ENCODE results near the gene VAV3. TPM values are rescaled to one million over a fixed set of nuclear protein-coding genes. Genes with fewer than 3 reads are reported as not detected.

VAV3 gene
- total RNA-seq, 1 donor, result 41.1 TPM

DNA sequence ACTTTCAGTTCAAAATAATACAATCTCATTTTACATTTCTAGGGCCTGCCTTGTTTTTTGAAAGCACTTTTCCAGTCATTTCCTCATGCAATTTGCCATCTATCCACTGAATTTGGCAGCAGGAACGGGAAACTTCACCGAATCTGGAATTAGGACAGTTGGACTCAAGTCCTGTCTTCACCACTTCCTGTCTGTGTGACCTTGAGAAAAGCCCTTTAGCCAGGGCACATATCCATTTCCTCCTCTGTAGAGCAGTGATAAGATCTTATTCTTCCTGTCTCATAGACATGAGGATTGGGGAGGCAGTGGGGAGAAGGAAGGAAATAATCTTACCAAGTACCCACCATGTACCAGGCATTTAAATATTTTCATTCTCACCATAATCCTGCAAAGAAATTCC, 12.0 kb downstream of the VAV3 start:
- no peak overlapping the region for H3K4me3 ChIP-seq (ENCODE audit: low read length)
- H3K27me3 ChIP-seq (ENCODE audit: insufficient read depth, low read length), result no peaks in the 10 kb centered on the region
- H3K4me1 ChIP-seq (ENCODE audit: insufficient read depth, low read length), result peaks cover 69% of the 10 kb centered on the region
- no peaks in the 10 kb centered on the region for H3K9me3 ChIP-seq (ENCODE audit: low read depth, low read length)

GRCh38 chr1:107950464-107950863, 14.5 kb downstream of the VAV3 start:
- no peak overlapping the region for H3K4me3 ChIP-seq (ENCODE audit: low read length)

DNA sequence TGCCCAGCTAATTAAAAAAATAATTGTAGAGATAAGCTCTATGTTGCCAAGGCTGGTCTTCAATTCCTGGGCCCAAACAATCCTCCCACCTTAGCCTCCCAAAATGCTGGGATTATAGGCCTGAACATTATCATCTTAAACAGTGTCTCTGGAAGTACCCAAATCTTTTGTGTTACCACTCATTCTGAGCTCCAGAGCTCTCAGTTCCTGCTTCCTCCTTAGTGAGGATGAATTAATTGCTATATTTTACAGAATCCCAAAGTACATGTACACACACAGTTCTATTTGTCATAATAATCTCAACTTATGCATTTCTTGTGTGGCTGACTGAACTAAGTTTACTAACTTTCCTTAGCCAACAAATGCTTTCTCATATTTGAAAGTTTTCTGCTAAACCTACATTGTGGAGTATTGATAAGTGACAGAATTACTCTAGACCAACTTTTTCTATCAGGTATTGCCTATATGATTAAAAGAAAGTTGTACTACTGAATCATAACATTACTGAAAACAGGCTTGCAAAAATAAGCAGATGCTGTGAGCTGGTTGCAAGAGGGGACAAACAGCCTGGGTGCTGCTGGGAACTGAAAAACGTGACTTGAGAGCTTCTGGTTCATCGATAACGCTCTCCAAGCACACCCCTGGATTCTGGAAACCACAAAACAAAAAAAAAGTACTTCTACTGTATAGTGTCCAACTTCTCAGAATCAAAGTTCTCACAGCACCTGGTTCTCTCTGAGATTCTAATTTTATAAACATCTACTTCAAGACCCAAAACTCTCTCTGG, 15.3 kb downstream of the VAV3 start:
- Histone ChIP-seq H3K4me3 (ENCODE audit: low read length) (no peak overlapping the region), H3K9me3 (ENCODE audit: low read depth, low read length) (no peaks in the 10 kb centered on the region), H3K4me1 (ENCODE audit: insufficient read depth, low read length) (peaks cover 48% of the 10 kb centered on the region), H3K27me3 (ENCODE audit: insufficient read depth, low read length) (no peaks in the 10 kb centered on the region)

More at GRCh38 chr1:107950464-107950863, 14.5 kb downstream of the VAV3 start:
- Histone ChIP-seq H3K4me1 (ENCODE audit: insufficient read depth, low read length) (peaks cover 51% of the 10 kb centered on the region), H3K9me3 (ENCODE audit: low read depth, low read length) (no peaks in the 10 kb centered on the region), H3K27me3 (ENCODE audit: insufficient read depth, low read length) (no peaks in the 10 kb centered on the region)

DNA sequence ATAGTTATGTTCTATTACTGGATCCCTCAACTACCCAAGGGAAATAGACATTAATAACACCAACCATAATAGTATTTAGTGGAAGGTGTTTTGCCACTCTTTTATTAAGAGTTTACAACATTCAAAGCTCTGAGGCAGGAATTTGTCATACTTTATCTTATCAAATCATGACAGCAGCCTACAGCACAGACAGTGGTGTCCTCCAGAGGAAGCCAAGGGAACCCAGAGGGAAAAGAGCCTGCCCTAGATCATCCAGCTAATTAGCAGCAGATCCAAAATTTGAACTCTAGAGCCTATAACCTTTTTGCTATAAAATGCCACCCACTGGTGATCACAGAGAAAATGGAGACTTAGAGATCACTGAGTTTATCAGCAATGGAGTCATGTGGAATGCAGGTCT, 18.2 kb downstream of the VAV3 start:
- H3K4me3 ChIP-seq (ENCODE audit: low read length), result no peak overlapping the region
- H3K9me3 ChIP-seq (ENCODE audit: low read depth, low read length), result no peaks in the 10 kb centered on the region
- H3K4me1 ChIP-seq (ENCODE audit: insufficient read depth, low read length), result peaks cover 52% of the 10 kb centered on the region
- no peaks in the 10 kb centered on the region for H3K27me3 ChIP-seq (ENCODE audit: insufficient read depth, low read length)

DNA sequence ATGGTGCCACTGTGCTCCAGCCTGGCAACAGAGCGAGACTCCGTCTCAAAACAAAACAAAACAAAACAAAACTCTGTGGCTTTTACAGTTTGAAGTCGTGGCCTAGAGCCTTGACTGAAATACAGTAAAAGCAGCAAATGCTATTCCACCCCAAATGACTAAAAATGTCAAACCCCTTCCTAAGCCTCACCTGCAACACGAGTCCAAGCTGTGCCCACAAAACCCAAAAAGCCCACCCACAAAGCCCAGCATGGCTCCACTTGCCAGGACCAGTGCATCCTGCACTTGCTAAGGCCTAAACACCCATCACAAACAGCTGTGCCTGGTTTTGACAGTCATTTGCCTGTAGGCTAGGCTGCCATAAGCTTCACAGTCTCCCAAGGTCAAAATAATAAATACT, 21.3 kb downstream of the VAV3 start:
- no peaks in the 10 kb centered on the region for H3K27me3 ChIP-seq (ENCODE audit: insufficient read depth, low read length)
- no peak overlapping the region for H3K4me3 ChIP-seq (ENCODE audit: low read length)
- H3K9me3 ChIP-seq (ENCODE audit: low read depth, low read length), result no peaks in the 10 kb centered on the region
- peaks cover 64% of the 10 kb centered on the region for H3K4me1 ChIP-seq (ENCODE audit: insufficient read depth, low read length)

DNA sequence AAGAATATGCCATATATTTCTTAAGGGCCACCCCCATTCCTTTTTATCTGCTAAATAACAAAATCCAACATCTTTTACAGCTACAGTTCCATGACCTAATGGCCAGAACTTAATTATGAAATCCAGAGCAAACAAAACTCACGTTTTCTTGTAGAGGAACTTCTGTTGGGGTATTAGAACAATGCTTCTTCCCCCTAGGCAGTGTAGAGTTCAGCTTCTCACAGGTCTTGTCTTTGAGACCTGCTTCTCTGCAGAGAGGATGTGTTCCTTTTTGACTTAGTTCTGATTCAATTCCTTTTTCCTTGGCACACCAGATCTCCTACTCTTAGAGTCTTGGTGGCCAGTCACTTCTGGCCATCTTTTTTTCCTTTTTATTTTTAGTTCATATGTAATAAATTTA, 22.2 kb downstream of the VAV3 start:
- H3K4me3 ChIP-seq (ENCODE audit: low read length), result no peak overlapping the region
- H3K4me1 ChIP-seq (ENCODE audit: insufficient read depth, low read length), result peaks cover 64% of the 10 kb centered on the region
- H3K9me3 ChIP-seq (ENCODE audit: low read depth, low read length), result no peaks in the 10 kb centered on the region
- no peaks in the 10 kb centered on the region for H3K27me3 ChIP-seq (ENCODE audit: insufficient read depth, low read length)

DNA sequence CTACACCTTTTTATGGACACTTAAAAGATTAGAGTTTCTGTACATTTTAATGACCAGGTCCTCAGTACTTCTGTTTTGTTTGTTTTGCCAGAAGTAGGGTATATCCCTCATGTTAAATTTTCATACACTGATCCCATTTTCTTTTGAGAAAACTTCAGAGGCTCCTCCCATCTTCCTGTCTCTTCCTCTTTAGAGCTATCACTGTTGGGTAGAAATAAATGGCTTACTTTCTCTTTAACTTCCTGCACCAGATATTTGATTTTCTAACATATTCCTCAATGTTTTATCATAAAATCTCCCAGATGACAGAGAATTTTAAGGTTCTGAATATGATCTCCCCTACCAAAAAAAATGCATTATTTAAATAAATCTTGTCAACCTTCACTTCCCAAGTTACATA, 23.4 kb downstream of the VAV3 start:
- no peaks in the 10 kb centered on the region for H3K9me3 ChIP-seq (ENCODE audit: low read depth, low read length)
- peaks cover 75% of the 10 kb centered on the region for H3K4me1 ChIP-seq (ENCODE audit: insufficient read depth, low read length)
- peak overlapping the region; percentile 2 for H3K4me3 ChIP-seq (ENCODE audit: low read length)
- no peaks in the 10 kb centered on the region for H3K27me3 ChIP-seq (ENCODE audit: insufficient read depth, low read length)

- Histone ChIP-seq H3K27me3 (ENCODE audit: insufficient read depth, low read length) (no peaks in the 10 kb centered on the region), H3K4me3 (ENCODE audit: low read length) (peak overlapping the region; percentile 2), H3K9me3 (ENCODE audit: low read depth, low read length) (no peaks in the 10 kb centered on the region), H3K4me1 (ENCODE audit: insufficient read depth, low read length) (peaks cover 78% of the 10 kb centered on the region)
Observed at GRCh38 chr1:107941123-107941522, 23.9 kb downstream of the VAV3 start.

DNA sequence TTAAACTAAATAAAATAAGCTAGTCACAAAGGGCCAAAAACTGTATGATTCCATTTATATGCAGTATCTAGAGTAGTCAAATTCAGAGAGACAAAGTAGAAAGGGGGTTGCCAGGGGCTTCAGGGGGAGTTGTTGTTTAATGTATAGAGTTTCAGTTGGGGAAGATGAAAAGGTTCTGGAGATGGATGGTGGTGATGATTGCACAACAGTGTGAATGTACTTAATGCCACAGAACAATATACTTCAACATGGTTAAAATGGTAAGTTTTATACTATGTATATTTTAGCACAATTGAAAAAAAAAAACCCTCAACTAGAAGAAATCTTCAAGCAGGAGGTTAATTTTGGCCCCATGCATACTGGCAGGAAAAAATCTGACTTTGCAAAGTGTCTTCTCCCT, 24.3 kb downstream of the VAV3 start:
- H3K4me1 ChIP-seq (ENCODE audit: insufficient read depth, low read length), result peaks cover 80% of the 10 kb centered on the region
- H3K27me3 ChIP-seq (ENCODE audit: insufficient read depth, low read length), result no peaks in the 10 kb centered on the region
- H3K9me3 ChIP-seq (ENCODE audit: low read depth, low read length), result no peaks in the 10 kb centered on the region
- no peak overlapping the region for H3K4me3 ChIP-seq (ENCODE audit: low read length)

DNA sequence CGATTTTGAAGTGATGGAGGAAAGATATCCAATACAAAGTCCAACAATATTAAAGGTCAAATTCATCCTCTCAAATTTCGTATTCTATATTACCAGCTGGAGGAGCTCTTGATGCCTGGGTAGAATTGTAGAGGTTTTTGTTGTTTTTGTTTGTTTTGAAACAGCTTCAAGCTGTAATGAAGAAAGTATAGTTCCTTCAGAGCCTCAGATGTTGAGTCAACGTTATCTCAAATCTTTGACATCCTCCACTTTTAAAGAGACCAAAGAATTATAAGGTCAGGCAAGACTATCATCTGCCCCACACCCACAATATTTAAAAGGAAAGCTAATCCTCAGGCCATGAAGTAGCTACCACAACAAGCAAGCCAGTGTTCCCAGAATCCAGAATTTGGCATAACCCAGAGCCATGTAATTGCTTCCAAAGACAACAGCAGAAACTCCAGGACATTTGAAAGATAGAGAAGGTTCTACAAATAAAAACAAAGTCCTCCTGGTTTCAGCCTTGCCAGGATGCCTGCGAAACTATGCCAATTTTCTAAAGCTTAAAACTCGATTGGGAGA, 24.9 kb downstream of the VAV3 start:
- no peaks in the 10 kb centered on the region for H3K27me3 ChIP-seq (ENCODE audit: insufficient read depth, low read length)
- peaks cover 86% of the 10 kb centered on the region for H3K4me1 ChIP-seq (ENCODE audit: insufficient read depth, low read length)
- no peak overlapping the region for H3K4me3 ChIP-seq (ENCODE audit: low read length)
- no peaks in the 10 kb centered on the region for H3K9me3 ChIP-seq (ENCODE audit: low read depth, low read length)

DNA sequence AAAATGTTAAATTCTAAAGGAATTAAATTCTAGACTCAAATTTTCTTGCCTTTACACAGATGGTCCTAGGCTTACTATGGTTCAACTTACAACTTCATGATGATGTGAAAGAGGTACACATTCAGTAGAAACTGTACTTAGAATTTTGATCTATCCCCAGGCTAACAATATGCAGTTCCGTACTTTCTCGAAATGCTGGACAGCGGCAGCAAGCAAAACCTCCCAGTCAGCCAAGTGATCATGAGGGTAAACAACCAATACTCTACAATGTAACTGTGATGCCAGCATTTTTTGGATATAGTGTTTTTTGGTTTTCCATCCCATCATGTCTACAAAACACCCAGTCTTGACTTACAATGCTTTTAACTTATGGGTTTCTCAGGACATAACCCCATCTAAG, 25.7 kb downstream of the VAV3 start:
- H3K9me3 ChIP-seq (ENCODE audit: low read depth, low read length), result no peaks in the 10 kb centered on the region
- peaks cover 92% of the 10 kb centered on the region for H3K4me1 ChIP-seq (ENCODE audit: insufficient read depth, low read length)
- H3K4me3 ChIP-seq (ENCODE audit: low read length), result no peak overlapping the region
- H3K27me3 ChIP-seq (ENCODE audit: insufficient read depth, low read length), result no peaks in the 10 kb centered on the region

DNA sequence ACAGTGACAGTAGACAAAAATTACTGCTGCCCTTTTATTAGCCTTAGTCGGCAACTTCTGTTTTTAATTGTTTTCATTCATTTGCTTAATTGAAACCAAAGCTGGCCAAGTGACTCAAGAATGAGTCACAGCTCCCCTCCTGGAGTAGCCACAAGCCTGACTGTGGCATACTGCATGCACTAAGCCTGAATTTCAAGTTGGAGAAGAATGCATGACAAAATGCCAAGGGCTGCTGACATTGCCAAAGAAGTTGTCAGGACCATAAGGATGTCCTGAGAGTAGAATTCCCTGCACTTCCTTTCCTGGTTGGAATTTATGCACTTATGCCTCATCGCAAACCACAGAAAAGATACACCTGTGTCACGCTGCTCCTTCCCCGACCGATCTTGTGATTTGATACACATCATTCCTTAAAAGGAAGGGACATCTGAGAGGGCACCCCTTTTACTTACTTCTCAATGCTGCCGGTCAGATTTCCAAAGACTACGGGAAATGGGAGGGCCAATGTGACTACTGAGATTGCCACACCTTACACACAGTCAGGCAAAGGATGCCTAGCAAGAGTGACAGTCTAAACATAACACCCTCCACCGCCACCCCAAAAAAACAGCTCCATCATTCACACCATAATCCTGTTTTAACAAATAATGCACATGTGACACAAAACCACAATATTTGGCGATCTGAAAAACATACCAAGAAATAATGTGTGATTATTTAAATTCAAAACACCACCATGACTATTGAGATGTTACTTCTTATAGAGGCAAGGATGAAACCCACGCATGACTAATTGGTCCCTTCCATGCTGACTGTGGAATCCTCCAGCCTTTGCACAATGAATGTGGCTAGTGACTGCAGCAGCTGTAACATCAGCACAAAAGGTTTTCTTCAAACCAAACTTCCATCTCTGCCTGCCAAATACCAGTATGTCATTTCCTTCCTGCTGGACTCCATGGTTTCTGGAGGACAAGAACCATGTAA, 28.2 kb downstream of the VAV3 start:
- Histone ChIP-seq H3K9me3 (ENCODE audit: low read depth, low read length) (no peaks in the 10 kb centered on the region), H3K27me3 (ENCODE audit: insufficient read depth, low read length) (no peaks in the 10 kb centered on the region), H3K4me3 (ENCODE audit: low read length) (no peak overlapping the region), H3K4me1 (ENCODE audit: insufficient read depth, low read length) (peaks cover 73% of the 10 kb centered on the region)

- no peaks in the 10 kb centered on the region for H3K9me3 ChIP-seq (ENCODE audit: low read depth, low read length)
- no peaks in the 10 kb centered on the region for H3K27me3 ChIP-seq (ENCODE audit: insufficient read depth, low read length)
- no peak overlapping the region for H3K4me3 ChIP-seq (ENCODE audit: low read length)
- peaks cover 60% of the 10 kb centered on the region for H3K4me1 ChIP-seq (ENCODE audit: insufficient read depth, low read length)
Observed at GRCh38 chr1:107935396-107936064, 29.4 kb downstream of the VAV3 start.

DNA sequence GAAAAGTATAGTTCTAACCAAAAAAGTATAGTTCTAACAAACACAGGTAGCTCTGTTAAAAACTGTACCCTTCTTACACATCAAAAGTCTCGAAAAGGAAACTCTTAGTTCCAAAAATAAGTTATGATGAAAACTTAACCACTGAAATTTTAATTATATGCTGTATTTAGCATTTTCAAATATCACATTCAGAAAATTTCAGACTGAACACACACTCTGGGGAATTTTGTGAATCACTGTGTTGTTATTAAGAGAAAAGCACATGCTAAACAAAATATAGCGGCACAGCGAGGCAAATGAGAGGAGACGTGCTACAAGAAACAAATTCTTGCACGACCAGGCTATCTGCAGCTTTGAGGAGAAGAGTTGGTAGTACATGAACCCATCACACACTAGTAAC, 30.4 kb downstream of the VAV3 start:
- H3K27me3 ChIP-seq (ENCODE audit: insufficient read depth, low read length), result no peaks in the 10 kb centered on the region
- peaks cover 51% of the 10 kb centered on the region for H3K4me1 ChIP-seq (ENCODE audit: insufficient read depth, low read length)
- no peak overlapping the region for H3K4me3 ChIP-seq (ENCODE audit: low read length)
- H3K9me3 ChIP-seq (ENCODE audit: low read depth, low read length), result no peaks in the 10 kb centered on the region

DNA sequence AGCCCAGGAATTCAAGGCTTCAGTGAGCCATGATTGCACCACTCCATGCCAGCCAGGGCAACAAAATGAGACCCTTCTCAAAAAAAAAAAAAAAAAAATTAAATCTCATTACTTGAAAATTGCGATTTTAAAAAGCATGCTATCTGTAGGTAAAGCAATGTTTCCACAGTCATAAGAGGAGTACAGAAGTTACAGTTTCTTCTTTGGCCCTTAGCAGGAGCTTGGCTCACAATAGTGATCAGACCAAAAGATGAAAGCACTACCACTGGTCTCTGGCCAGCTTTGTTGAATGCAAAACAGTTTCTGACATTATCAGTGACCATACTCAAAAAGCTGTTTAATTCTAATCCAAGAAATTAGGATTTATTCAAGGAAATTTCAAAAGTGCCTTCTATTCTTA, 31.2 kb downstream of the VAV3 start:
- H3K4me1 ChIP-seq (ENCODE audit: insufficient read depth, low read length), result peaks cover 42% of the 10 kb centered on the region
- H3K4me3 ChIP-seq (ENCODE audit: low read length), result no peak overlapping the region
- H3K27me3 ChIP-seq (ENCODE audit: insufficient read depth, low read length), result no peaks in the 10 kb centered on the region
- no peaks in the 10 kb centered on the region for H3K9me3 ChIP-seq (ENCODE audit: low read depth, low read length)

Data from mononuclear cell (primary cell).